Endothelial cell of umbilical vein (primary cell): ENCODE results near the gene CIDEC.
"Not testable (repeated sequence)": the region's sequence is repeated elsewhere in the genome, so short reads cannot be mapped to it uniquely, and the experiment has no call there.

ENCODE experiments used
- EZH2 ChIP-seq: IDR thresholded peaks from 2 replicates; pipeline ENCODE4 v1.6.1; 2012; ENCODE audit warnings: borderline replicate concordance, low read depth, mild to moderate bottlenecking, moderate library complexity, low read length, inconsistent platforms; ENCODE audit not compliant: severe bottlenecking
- TF ChIP-seq, protein P1 (sequence below): IDR thresholded peaks from 2 replicates; pipeline ENCODE4 v1.6.1; 2011; ENCODE audit not compliant: insufficient read depth, insufficient read length
- TF ChIP-seq, protein P2 (sequence below), 2 donors: IDR thresholded peaks; 1 replicate in 1 of 2; 2 replicates in 1 of 2; pipeline ENCODE4 v1.5.1; 2011; ENCODE audit warnings: low read length in 2 of 2, mild to moderate bottlenecking in 2 of 2, moderate library complexity in 2 of 2, control low read depth in 1 of 2, inconsistent platforms in 1 of 2, low read depth in 1 of 2; ENCODE audit not compliant: insufficient read depth in 1 of 2; ENCODE audit errors: extremely low read depth in 1 of 2

DNA sequence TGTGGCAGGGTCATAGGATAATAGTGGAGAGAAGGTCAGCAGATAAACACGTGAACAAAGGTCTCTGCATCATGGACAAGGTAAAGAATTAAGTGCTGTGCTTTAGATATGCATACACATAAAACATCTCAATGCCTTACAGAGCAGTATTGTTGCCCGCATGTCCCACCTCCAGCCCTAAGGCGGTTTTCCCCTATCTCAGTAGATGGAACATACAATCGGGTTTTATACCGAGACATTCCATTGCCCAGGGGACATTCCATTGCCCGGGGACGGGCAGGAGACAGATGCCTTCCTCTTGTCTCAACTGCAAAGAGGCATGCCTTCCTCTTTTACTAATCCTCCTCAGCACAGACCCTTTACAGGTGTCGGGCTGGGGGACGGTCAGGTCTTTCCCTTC, 32.2 kb downstream of the CIDEC start:
- not testable (repeated sequence) for TF ChIP-seq EZH2
- TF ChIP-seq, protein P1, sequence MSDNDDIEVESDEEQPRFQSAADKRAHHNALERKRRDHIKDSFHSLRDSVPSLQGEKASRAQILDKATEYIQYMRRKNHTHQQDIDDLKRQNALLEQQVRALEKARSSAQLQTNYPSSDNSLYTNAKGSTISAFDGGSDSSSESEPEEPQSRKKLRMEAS: not testable (repeated sequence)
- TF ChIP-seq, protein P2, sequence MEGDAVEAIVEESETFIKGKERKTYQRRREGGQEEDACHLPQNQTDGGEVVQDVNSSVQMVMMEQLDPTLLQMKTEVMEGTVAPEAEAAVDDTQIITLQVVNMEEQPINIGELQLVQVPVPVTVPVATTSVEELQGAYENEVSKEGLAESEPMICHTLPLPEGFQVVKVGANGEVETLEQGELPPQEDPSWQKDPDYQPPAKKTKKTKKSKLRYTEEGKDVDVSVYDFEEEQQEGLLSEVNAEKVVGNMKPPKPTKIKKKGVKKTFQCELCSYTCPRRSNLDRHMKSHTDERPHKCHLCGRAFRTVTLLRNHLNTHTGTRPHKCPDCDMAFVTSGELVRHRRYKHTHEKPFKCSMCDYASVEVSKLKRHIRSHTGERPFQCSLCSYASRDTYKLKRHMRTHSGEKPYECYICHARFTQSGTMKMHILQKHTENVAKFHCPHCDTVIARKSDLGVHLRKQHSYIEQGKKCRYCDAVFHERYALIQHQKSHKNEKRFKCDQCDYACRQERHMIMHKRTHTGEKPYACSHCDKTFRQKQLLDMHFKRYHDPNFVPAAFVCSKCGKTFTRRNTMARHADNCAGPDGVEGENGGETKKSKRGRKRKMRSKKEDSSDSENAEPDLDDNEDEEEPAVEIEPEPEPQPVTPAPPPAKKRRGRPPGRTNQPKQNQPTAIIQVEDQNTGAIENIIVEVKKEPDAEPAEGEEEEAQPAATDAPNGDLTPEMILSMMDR (IDR thresholded peaks at IDR 0.05; ENCODE audit: extremely low read depth in 1 of 2, insufficient read depth in 1 of 2, low read depth in 1 of 2, low read length in 2 of 2): not testable (repeated sequence)
